ENCODE measurements around the gene HOXD8.

Gene HOXD8

DNA sequence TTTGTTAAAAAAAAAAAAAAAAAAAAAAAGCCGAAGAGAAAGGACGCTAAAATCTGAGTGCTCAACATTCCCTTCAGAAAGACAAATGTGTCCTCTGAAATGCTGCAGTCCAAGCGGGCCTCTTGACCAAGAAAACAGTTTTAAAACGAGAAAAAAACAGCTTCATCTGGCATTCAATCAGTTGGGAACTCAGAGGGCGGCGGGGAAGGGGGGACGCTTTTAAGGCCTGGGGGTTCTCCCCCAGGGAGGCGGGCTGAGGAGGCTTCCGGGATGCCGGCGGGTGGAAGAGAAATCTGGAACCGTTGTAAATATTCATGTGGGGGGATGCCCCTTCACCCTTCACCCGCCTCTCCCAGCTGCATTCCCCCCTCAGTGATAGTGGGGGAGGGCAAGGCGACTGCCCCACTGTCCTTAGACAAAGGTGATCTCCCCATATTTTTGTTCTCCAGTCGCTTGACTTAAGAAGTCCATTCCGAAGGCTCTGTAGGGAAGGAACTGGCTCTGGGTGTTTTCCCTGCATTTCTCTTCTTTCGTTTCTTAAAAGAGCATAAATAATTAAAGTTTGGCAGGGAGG is 25.7 kb upstream of the HOXD8 start:
- TF ChIP-seq, protein P1, sequence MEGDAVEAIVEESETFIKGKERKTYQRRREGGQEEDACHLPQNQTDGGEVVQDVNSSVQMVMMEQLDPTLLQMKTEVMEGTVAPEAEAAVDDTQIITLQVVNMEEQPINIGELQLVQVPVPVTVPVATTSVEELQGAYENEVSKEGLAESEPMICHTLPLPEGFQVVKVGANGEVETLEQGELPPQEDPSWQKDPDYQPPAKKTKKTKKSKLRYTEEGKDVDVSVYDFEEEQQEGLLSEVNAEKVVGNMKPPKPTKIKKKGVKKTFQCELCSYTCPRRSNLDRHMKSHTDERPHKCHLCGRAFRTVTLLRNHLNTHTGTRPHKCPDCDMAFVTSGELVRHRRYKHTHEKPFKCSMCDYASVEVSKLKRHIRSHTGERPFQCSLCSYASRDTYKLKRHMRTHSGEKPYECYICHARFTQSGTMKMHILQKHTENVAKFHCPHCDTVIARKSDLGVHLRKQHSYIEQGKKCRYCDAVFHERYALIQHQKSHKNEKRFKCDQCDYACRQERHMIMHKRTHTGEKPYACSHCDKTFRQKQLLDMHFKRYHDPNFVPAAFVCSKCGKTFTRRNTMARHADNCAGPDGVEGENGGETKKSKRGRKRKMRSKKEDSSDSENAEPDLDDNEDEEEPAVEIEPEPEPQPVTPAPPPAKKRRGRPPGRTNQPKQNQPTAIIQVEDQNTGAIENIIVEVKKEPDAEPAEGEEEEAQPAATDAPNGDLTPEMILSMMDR (conservative IDR thresholded peaks at IDR 0.05; ENCODE audit: control insufficient read depth, insufficient read depth, low read depth, low read length), result no peak
- no peak overlapping the region for H3K4me3 ChIP-seq (ENCODE audit: control insufficient read depth, low read depth, low read length)
- no peak for DNase-seq (ENCODE audit: low read depth)

DNA sequence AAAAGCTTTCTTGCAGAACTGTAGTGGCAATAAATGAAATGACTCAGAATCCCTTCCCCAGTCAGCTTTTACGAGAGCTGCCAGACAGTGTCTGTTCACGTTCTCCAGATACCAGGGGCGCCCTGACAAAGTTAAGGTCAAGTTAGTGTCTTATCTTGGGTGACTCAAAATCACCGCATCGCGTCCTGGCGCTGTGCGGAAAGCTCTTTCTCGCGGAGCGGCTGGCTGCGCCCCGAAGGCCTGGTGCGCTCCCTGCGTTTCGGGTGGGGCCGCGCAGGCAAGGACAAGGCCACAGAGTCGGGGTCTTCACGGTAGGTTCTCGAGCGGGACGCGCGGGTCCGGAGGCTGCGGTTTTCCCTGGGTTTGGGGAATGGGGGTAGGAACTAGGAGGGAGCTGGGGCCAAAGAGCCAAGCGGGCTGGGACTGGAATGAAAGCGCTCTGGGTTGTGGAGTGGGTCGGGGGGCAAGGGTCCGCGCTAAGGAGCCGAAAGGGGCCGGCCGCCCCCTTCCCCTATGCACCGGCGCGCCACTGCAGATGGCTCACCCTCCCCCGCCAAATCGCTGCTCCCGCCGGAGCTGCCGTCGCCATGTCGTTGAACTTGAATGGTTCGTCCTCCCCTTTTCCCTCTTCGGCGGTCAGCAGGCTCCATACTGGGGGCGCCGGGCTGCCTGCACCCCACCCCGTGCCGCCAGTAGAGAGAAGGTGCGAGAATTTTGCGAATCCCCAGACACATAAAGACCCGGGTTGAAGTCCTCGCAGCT is 25.0 kb upstream of the HOXD8 start:
- TF ChIP-seq, protein P1 (conservative IDR thresholded peaks at IDR 0.05; ENCODE audit: control insufficient read depth, insufficient read depth, low read depth, low read length), result no peak
- DNase-seq (ENCODE audit: low read depth), result peak; percentile 54
- H3K4me3 ChIP-seq (ENCODE audit: control insufficient read depth, low read depth, low read length), result no peak overlapping the region

DNA sequence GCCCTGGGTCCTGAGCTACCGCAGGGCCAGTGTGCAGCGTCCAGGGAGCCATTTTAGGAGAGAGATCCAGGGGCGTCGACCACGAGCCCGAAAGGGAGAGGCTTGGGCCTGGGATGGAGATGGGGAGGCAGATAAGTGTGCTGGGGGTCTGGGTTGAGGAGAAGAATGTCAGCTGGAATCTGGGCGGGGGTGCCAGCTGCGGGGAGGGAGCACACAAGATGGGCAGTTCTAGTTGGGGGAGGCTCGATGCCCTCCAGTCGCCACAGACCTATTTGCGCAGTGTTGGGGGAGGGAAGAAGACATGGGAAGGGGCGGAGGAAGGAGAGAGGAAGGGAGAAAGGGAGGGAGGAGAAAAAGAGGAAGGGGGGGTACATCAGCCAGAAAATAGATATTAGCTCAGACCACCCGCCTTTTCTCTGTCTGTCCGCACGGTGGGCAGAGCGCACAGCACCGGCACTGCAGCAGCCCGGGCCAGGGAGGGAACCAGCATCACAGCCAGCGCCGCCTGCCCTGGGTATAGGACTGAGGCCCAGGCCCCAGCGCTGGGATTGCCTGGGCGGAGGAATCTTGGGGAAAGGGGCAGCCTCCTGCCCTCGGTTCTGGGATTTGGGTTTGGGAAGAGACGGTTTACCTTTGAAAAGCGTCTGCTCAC is 24.3 kb upstream of the HOXD8 start:
- DNase-seq (ENCODE audit: low read depth), result no peak
- TF ChIP-seq, protein P1 (conservative IDR thresholded peaks at IDR 0.05; ENCODE audit: control insufficient read depth, insufficient read depth, low read depth, low read length), result no peak
- H3K4me3 ChIP-seq (ENCODE audit: control insufficient read depth, low read depth, low read length), result no peak overlapping the region

DNA sequence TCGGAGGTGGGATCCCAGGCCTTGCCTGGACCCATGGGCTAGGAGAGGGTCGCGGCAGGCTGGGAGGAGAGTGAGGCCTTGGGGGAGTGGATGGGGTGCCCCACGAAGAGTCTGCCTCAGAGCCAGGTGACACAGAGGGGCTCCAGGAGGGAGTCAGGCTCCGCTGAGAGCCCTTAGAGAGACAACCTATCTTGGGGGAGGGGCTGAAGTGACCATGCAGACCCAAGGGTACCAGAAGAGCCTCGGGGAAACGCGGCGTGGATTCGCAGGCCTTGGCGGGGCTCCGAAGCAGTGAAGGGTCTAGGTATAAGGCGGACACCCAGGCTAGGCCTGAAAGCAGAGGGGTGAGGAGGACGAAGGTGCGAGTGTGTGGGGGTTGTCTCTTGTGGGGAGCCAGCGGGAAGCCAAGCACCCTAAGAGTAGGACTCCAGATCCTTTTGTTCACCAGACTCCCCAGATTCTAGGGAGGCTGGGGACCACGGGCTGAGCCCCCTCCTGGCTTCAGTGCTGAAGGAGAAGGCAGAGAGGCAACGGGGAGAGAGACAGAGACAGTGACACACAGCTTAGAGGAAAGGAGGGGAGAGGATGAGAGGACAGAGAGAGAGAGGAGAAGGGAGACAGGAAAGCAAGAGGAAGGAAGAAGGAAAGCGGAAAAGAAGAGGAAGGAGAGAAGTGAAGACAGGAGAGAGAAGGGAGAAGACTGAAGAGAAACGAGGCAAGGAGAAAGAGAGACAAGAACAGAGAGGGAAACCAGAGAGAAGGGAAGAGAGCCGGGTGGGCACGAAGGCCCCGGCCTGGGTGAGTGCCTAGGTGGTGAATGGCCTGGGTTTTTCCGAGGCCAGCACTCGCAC is 23.6 kb upstream of the HOXD8 start:
- no peak overlapping the region for H3K4me3 ChIP-seq (ENCODE audit: control insufficient read depth, low read depth, low read length)
- TF ChIP-seq, protein P1 (conservative IDR thresholded peaks at IDR 0.05; ENCODE audit: control insufficient read depth, insufficient read depth, low read depth, low read length), result no peak

DNA sequence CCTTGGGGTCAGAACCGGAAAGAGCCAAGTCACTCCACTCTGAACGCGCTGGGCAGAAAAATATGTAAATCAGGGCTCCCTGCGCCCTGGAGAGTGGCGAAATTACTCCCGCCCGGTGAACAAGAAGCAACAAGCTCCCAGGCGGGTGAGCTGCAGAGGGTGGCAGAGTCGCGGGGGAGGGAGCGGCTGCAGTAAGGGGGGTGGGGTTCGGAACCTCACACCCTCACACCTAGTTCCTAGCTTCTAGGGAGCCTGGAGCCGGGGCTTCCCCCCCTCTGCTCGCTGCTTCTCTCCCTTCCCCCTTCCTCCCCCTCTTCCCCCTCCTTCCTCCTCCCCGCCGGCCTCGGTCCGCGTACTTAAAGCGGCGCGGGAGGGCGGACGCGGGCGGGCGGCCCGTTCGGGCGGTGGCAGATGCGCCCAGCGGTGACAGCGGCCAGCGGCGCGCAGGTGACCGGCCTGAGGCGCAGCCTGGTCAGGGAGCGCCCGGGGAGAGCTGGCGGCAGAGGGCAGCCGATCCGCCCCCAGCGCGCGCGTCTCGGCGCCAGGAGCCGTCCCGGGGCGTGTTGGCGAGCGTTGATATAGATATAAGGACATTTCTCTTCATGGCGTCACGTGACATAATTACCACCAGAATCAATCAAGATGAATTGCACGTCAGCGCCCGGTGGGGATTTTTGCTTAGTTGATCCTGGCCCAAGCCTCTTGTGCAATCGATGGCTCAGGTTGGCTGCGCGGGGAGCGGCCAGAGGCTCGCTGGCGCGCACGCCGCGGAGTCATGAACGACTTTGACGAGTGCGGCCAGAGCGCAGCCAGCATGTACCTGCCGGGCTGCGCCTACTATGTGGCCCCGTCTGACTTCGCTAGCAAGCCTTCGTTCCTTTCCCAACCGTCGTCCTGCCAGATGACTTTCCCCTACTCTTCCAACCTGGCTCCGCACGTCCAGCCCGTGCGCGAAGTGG is 22.6 kb upstream of the HOXD8 start, which contains the start of gene HOXD11:
Gene HOXD11, plus strand, starts transcription at position 700 of the 959 bp plus-strand sequence. Its CDS starts 76 bp downstream, at position 776.
- H3K4me3 ChIP-seq (ENCODE audit: control insufficient read depth, low read depth, low read length), result peak within 1 kb of the TSS; percentile 13
- DNase-seq (ENCODE audit: low read depth), result peak; percentile 72
- TF ChIP-seq, protein P1 (conservative IDR thresholded peaks at IDR 0.05; ENCODE audit: control insufficient read depth, insufficient read depth, low read depth, low read length), result no peak

More for the DNA sequence above, 23.6 kb upstream of the HOXD8 start:
- no peak for DNase-seq (ENCODE audit: low read depth)

Measured in fibroblast of mammary gland (primary cell).